HG03558 (cell line): ENCODE data around the gene AP1S1.

Experiments used
- ATAC-seq: cut with Tn5 transposase; IDR thresholded peaks from one replicate; pipeline ENCODE4 v1.9.1; 2021; ENCODE audit warnings: moderate number of reproducible peaks; ENCODE audit not compliant: unreplicated experiment; ENCODE audit errors: extremely low read depth

The AP1S1 gene

GRCh38 chr7:101156277-101156676, 2.0 kb downstream of the AP1S1 start:
- no peak for ATAC-seq

GRCh38 chr7:101156866-101157589, 2.8 kb downstream of the AP1S1 start:
- ATAC-seq: no peak

- no peak for ATAC-seq
Measured at GRCh38 chr7:101159696-101160674, 5.7 kb downstream of the AP1S1 start.

- ATAC-seq: no peak
Measured at GRCh38 chr7:101160910-101161309, 6.6 kb downstream of the AP1S1 start.

GRCh38 chr7:101161692-101162471, 7.6 kb downstream of the AP1S1 start:
- ATAC-seq: no peak

GRCh38 chr7:101162551-101163278, 8.4 kb downstream of the AP1S1 start:
- no peak for ATAC-seq

GRCh38 chr7:101163279-101164070, 9.2 kb downstream of the AP1S1 start:
- no peak for ATAC-seq

- ATAC-seq: no peak
Measured at GRCh38 chr7:101164071-101164840, 10.0 kb downstream of the AP1S1 start.

- peak; percentile 39 for ATAC-seq
Measured at GRCh38 chr7:101165075-101165957, 11.0 kb downstream of the AP1S1 start, which contains the start of gene VGF. Gene VGF, minus strand, starts transcription at chr7:101165569. Its CDS starts 726 bp downstream, at chr7:101164843.

GRCh38 chr7:101165958-101166647, 11.8 kb downstream of the AP1S1 start:
- no peak for ATAC-seq

GRCh38 chr7:101166648-101166908, 12.3 kb downstream of the AP1S1 start:
- no peak for ATAC-seq

GRCh38 chr7:101166909-101167644, 12.8 kb downstream of the AP1S1 start:
- ATAC-seq: no peak

- ATAC-seq: no peak
Measured at GRCh38 chr7:101167645-101168411, 13.6 kb downstream of the AP1S1 start.

GRCh38 chr7:101168412-101169049, 14.3 kb downstream of the AP1S1 start:
- ATAC-seq: no peak
